Non-pigmented ciliary epithelial cell (primary cell): ENCODE data around the gene IL26.

Experiments
- DNase-seq: peaks from one replicate; pipeline ENCODE4 v3.0.0-alpha.2; 2010; ENCODE audit warnings: low read depth

Gene IL26

GRCh38 chr12:68154779-68155178 is 70.8 kb downstream of the IL26 start:
- no peak for DNase-seq
